Fibroblast of lung (primary cell): Measurements from ENCODE around the gene UQCRH. TPM values are rescaled to one million over a fixed set of nuclear protein-coding genes. Genes with fewer than 3 reads are reported as not detected.
A peak's percentile ranks its signal among the peaks of the same experiment; 100 is the strongest.

ENCODE experiments used
- DNase-seq, 2 donors: peaks; one replicate each; pipeline versions ENCODE4 v3.0.0 to v3.0.0-alpha.2; 2010; ENCODE audit warnings: low read depth in 2 of 2
- H2AFZ ChIP-seq: 2 replicates; pipeline ENCODE4 v1.5.1; 2012; ENCODE audit warnings: low read length, control low read depth, inconsistent platforms
- H3K27ac ChIP-seq: 2 replicates; pipeline ENCODE4 v1.5.1; 2011; ENCODE audit warnings: low read length, control low read depth; ENCODE audit not compliant: insufficient read depth
- H3K27me3 ChIP-seq: 2 replicates; pipeline ENCODE4 v1.5.1; 2011; ENCODE audit warnings: mild to moderate bottlenecking, low read length; ENCODE audit not compliant: control insufficient read depth, insufficient read depth
- H3K36me3 ChIP-seq: 2 replicates; pipeline ENCODE4 v1.5.1; 2011; ENCODE audit warnings: low read length; ENCODE audit not compliant: control insufficient read depth, insufficient read depth
- H3K4me1 ChIP-seq: 2 replicates; pipeline ENCODE4 v1.5.1; 2011; ENCODE audit warnings: low read length; ENCODE audit not compliant: control insufficient read depth, insufficient read depth; ENCODE audit errors: extremely low read depth
- H3K4me2 ChIP-seq: 2 replicates; pipeline ENCODE4 v1.5.1; 2011; ENCODE audit warnings: low read length, control low read depth; ENCODE audit not compliant: insufficient read depth; ENCODE audit errors: extremely low read depth
- H3K4me3 ChIP-seq, 4 experiments: fragments of 200-600 bp in 1 of 4; sonication (generic) in 1 of 4; replicated peaks in 1 of 4; 2 replicates each; pipeline ENCODE4 v1.5.1; 2011 to 2016; ENCODE audit warnings: low read length in 4 of 4, low read depth in 3 of 4, mild to moderate bottlenecking in 3 of 4, control low read depth in 2 of 4, inconsistent platforms in 1 of 4, mixed read lengths in 1 of 4; ENCODE audit not compliant: insufficient read depth in 1 of 4; ENCODE audit errors: control extremely low read depth in 1 of 4
- H3K79me2 ChIP-seq: 2 replicates; pipeline ENCODE4 v1.5.1; 2012; ENCODE audit warnings: mild to moderate bottlenecking, low read length, inconsistent platforms; ENCODE audit not compliant: control insufficient read depth, insufficient read depth
- H3K9ac ChIP-seq: 2 replicates; pipeline ENCODE4 v1.5.1; 2011; ENCODE audit warnings: mild to moderate bottlenecking, low read length, control low read depth; ENCODE audit not compliant: insufficient read depth
- H3K9me3 ChIP-seq: 2 replicates; pipeline ENCODE4 v1.5.1; 2012; ENCODE audit warnings: low read depth, low read length; ENCODE audit not compliant: control insufficient read depth, insufficient read depth
- H4K20me1 ChIP-seq: 2 replicates; pipeline ENCODE4 v1.5.1; 2011; ENCODE audit warnings: low read length; ENCODE audit not compliant: control insufficient read depth, insufficient read depth; ENCODE audit errors: extremely low read depth
- EZH2 ChIP-seq: IDR thresholded peaks from 2 replicates; pipeline ENCODE4 v1.5.1; 2012; ENCODE audit warnings: low read length, control low read depth, mild to moderate bottlenecking; ENCODE audit errors: missing control alignments
- polyA plus RNA-seq, 2 donors: library from polyadenylated mRNA; depleted of rRNA in 1 of 2; stranded (reverse) in 1 of 2; unstranded in 1 of 2; fragments of >200 nt; gene quantifications; 2 replicates each; pipeline ENCODE4 v1.2.1, GENCODE V29; 2011 to 2012; ENCODE audit warnings: missing spikeins in 1 of 2
- total RNA-seq: library from RNA; depleted of rRNA; stranded (reverse); fragments of >200 nt; gene quantifications from 2 replicates; pipeline ENCODE4 v1.2.1, GENCODE V29; 2014
- TF ChIP-seq, protein P1 (sequence below), 2 donors: IDR thresholded peaks in 1 of 2; conservative IDR thresholded peaks in 1 of 2; 1 replicate in 1 of 2; 2 replicates in 1 of 2; pipeline ENCODE4 v1.5.1; 2011 to 2012; ENCODE audit warnings: low read length in 2 of 2, control low read depth in 1 of 2, inconsistent platforms in 1 of 2, low read depth in 1 of 2, mild to moderate bottlenecking in 1 of 2

UQCRH gene
- total and polyA plus RNA-seq, 2 donors (not counting 1 experiment from before 2014, with no cell fraction given): 447 to 514 TPM

- H3K27me3 ChIP-seq: no peaks in the 10 kb centered on the region
- H3K9me3 ChIP-seq: no peaks in the 10 kb centered on the region
- peaks cover 29% of the 10 kb centered on the region for H3K36me3 ChIP-seq
- no peak for TF ChIP-seq EZH2
- TF ChIP-seq, protein P1, sequence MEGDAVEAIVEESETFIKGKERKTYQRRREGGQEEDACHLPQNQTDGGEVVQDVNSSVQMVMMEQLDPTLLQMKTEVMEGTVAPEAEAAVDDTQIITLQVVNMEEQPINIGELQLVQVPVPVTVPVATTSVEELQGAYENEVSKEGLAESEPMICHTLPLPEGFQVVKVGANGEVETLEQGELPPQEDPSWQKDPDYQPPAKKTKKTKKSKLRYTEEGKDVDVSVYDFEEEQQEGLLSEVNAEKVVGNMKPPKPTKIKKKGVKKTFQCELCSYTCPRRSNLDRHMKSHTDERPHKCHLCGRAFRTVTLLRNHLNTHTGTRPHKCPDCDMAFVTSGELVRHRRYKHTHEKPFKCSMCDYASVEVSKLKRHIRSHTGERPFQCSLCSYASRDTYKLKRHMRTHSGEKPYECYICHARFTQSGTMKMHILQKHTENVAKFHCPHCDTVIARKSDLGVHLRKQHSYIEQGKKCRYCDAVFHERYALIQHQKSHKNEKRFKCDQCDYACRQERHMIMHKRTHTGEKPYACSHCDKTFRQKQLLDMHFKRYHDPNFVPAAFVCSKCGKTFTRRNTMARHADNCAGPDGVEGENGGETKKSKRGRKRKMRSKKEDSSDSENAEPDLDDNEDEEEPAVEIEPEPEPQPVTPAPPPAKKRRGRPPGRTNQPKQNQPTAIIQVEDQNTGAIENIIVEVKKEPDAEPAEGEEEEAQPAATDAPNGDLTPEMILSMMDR (conservative IDR thresholded peaks at IDR 0.05 in 1 of 2, IDR thresholded peaks at IDR 0.05 in 1 of 2; ENCODE audit: low read depth in 1 of 2, low read length in 2 of 2): no peak
- H3K9ac ChIP-seq: no peak overlapping the region
- no peak overlapping the region for H3K27ac ChIP-seq
- no peaks in the 10 kb centered on the region for H3K79me2 ChIP-seq
- no peak overlapping the region for H2AFZ ChIP-seq
- no peak overlapping the region for H3K4me3 ChIP-seq
- H4K20me1 ChIP-seq: no peaks in the 10 kb centered on the region
- H3K4me1 ChIP-seq: no peaks in the 10 kb centered on the region
- DNase-seq: peak in 1 of 2 donors; percentile 67
- H3K4me2 ChIP-seq: no peak overlapping the region
These were observed 24.7 kb upstream of the UQCRH start for GRCh38 chr1:46278807-46279206.

DNA sequence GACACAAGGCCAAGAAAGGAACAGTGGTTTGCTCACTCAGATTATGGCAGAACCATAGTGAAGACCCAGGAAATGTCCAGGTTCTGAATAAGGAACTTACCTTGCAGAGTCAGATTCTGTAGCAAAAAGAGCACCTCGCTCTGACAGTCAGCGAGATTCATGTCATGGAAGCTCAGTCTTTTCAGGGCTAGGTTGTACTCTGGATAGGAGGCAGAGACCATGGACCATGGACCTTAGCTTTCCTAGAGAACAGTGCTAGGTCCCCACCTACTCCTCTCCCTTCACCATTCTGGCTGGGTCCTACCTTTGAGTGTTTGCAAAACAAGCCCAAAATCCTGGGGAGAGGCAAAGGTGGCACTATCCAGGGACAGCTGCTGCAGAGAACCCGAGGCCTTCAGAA is 23.4 kb upstream of the UQCRH start:
- Histone ChIP-seq H4K20me1 (no peaks in the 10 kb centered on the region), H3K27ac (no peak overlapping the region), H3K79me2 (no peaks in the 10 kb centered on the region), H3K4me1 (no peaks in the 10 kb centered on the region), H3K9me3 (no peaks in the 10 kb centered on the region), H3K27me3 (no peaks in the 10 kb centered on the region), H3K4me3 (no peak overlapping the region), H3K9ac (no peak overlapping the region), H3K4me2 (no peak overlapping the region), H2AFZ (no peak overlapping the region), H3K36me3 (peaks cover 31% of the 10 kb centered on the region)
- no peak for DNase-seq
- TF ChIP-seq, protein P1 (conservative IDR thresholded peaks at IDR 0.05 in 1 of 2, IDR thresholded peaks at IDR 0.05 in 1 of 2; ENCODE audit: low read depth in 1 of 2, low read length in 2 of 2): no peak
- TF ChIP-seq EZH2: no peak

DNA sequence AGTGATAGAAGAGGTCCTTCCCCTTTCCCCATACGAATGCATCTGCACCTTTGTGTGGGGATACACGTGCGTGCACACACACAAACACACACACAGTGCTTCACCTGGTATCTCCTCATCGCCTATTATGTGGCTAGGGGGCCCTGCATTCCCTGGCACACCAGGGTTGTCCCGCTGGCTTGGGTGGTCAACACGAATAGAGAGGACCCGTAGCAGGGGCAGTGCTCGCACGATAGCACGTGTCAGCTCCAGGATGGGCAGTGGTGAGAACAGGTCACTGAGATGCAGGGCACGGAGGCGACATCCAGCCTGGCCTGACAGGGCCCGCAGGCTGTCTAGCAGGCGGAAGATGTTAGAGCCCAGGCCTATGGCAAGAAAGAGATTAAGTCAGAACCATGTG is 22.5 kb upstream of the UQCRH start:
- H3K27ac ChIP-seq: no peak overlapping the region
- H3K9ac ChIP-seq: no peak overlapping the region
- no peak overlapping the region for H2AFZ ChIP-seq
- no peak overlapping the region for H3K4me3 ChIP-seq
- DNase-seq: no peak
- TF ChIP-seq, protein P1 (conservative IDR thresholded peaks at IDR 0.05 in 1 of 2, IDR thresholded peaks at IDR 0.05 in 1 of 2; ENCODE audit: low read depth in 1 of 2, low read length in 2 of 2): no peak
- TF ChIP-seq EZH2: no peak
- H3K36me3 ChIP-seq: peaks cover 40% of the 10 kb centered on the region
- H3K4me2 ChIP-seq: no peak overlapping the region
- no peaks in the 10 kb centered on the region for H3K79me2 ChIP-seq
- H3K4me1 ChIP-seq: no peaks in the 10 kb centered on the region
- H3K9me3 ChIP-seq: no peaks in the 10 kb centered on the region
- H4K20me1 ChIP-seq: no peaks in the 10 kb centered on the region
- no peaks in the 10 kb centered on the region for H3K27me3 ChIP-seq
